Measurements from ENCODE around the gene SLC9A1.
"Not testable (repeated sequence)": the region's sequence is repeated elsewhere in the genome, so short reads cannot be mapped to it uniquely, and the experiment has no call there.

Gene SLC9A1

DNA sequence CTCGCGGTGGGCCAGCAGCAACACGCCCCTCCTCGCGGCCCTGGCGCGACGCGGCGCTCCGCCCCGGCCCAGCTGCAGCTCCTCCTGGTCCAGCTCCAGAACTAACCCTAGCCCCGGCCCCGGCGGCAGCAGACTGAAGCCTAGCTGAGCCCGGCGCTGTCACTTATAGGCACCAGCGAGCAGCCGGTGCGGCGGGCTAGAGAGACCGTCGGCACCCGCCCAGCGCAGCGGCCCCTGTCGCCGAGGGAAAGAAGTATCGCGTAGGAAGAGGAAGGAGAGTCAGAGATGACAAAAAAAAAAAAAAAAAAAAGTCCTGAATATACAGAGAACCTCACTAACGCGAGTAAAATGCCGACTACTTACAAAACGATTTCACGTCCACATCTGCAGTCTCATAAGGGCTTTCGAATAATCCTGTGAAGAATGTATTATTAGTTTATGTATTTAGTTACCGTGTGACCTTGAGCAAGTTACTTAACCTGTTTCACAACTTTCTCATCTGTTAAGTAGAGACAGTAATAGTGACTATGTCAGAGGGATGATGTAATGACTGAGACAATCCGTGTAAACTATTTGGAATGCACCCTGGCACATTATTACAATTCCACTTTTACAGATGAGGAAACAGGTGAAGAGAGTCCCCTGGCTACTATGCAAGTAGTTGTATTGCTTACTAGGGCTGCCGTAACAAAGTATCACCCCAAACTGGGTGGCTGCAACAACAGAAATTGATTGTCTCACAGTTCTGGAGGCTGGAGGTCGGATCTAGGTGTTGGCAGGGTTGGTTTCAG is at the start of gene SLC9A1:
SLC9A1 (minus strand) TSS at position 135 of the 791 bp plus-strand sequence. CDS start 791 bp downstream, outside the sequence.
- DNase-seq = peak; percentile 98

DNA sequence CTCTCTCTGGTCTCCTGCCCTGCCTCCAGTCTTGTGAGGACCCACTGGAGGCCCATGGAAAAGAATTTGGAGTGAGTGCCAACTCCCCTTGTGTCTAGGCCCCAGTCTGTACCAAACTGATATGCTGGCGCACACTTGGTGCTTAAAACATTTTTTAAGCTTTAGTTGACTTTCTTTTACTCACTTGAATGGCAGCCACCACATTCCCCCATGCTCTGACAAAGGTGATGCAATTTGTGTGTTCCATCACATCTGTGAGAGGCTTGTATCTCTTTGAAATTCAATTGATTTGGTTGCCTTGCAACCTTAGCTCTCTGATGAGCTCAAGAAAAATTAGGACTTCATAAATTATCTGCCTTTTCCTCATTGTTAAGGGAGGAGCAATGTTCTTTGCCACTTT is 49.0 kb upstream of the SLC9A1 start:
- DNase-seq = no peak

DNA sequence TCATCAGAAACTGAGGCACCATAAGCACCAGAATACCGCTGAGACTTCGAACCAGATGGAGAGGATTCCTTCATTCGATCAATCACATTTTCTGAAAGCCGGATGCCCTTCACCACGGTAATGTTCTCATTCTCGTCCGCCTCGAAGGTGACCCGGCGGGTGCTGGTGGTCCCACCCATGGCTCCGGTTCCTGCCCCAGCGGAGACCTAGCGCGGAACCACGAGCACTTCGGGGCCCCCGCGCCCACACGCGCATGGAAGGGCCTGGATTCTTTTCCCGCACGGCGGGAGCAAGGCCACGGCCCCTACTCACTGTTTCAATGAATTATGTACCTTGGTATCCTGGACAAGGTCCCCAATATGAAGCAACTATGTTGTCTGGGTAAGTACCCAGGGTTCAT is 46.4 kb upstream of the SLC9A1 start:
- no peak for DNase-seq

DNA sequence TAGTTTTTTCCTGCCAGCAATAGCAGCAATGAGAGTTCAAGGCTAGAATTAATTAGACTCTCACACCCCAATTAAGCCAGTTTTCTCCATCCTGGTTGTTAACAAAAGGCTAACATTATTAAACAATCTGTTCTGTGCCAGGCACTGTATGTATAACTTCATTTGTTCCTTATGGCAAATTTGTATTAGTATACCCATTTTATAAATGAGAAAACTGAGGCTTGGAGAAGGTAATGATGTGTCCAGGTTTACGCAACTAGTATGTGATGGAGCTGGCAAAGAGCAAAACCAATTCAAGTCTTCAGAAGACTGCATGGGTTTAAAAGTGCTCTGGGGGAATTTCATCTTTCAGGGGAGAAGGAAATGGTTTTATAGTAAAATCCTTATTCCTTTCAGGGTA is 38.3 kb upstream of the SLC9A1 start:
- DNase-seq = no peak

DNA sequence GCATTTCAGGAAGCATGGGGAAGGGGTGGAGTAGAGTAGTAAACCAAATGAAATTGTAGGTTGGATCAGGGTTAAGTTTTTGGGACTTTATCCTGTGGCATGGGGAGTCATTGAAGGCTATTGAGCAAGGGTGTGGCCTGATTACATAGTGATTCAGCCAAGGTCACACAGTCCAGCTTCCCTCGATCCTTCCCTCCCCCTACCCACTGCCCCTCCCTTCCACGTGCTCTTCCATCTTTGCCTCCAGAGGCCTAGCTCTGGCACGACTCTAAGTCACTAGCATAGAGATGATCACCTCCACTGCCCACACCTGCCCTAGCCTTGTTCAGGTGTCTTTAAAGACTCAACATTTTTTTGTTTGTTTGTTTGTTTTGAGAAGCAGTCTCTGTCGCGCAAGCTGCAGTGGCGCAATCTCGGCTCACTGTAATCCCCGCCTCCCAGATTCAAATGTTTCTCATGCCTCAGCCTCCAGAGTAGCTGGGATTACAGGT is 37.2 kb upstream of the SLC9A1 start:
- no peak for DNase-seq

DNA sequence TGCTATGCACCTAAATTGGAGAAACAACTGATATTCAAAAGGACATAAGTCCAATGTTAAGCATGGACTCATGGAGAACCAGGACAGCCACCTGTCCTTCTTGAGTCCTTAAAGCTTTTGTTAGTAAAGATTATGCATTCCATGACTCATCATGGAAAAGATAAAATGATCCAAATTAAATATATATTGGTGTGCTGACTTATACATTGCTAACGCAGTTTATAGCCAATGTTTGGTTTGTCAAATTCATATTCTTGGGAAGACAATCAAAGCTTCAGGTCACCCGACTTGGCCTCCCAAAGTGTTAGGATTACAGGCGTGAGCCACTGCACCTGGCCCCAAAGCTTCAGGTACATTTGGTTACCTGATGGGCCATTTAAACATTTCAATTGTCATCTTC is 29.7 kb upstream of the SLC9A1 start:
- not testable (repeated sequence) for DNase-seq

DNA sequence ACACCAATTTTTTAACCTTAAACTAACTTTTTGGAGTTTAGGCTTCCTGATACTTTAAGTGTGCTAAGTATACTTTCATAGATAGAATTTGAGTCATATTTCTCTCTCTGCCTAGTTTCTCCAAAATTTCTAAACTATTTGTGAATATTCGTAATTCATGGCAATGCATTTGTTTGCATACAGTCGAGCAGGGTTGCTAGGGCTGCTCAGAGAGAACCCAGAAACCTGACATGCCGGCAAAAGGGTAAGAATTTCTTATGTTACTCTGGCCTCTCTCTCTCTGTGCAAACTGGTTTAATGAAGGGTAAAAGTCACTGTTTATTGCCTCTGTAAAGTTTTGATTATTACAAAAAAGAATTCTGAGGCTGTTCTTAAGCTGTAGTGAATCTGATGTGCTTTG is 25.1 kb upstream of the SLC9A1 start:
- DNase-seq = no peak

DNA sequence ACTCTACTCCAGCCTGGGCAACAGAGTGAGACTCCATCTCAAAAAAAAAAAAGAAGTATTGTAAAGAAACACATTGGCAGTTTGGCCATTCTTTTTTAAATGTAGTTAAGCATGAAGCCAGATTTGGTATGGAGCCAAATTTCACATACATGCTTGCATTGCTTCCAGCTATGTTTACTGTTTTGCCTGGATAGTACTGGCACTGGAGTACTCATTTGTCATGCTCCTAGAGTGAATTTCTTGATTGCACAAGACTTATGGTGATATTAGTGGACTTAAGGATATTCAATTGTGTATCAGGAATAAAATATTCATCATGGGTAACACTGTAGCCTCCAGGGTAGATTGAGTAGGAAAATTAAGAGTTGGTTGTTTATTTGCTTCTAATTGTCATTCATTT is 24.5 kb upstream of the SLC9A1 start:
- DNase-seq = no peak

DNA sequence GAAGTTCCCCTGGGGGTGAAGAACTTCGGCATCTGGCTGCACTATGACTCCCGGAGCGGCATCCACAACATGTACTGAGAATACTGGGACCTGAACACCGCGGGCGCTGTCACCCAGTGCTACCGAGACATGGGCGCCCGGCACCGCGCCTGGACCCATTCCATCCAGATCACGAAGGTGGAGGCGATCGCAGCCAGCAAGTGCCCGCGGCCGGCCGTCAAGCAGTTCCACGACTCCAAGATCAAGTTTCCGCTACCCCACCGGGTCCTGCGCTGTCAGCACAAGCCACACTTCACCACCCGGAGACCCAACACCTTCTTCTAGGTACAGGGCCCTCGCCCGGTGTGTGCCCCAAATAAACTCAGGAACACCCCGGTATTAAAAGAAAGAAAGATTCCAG is 22.0 kb upstream of the SLC9A1 start:
- no peak for DNase-seq

DNA sequence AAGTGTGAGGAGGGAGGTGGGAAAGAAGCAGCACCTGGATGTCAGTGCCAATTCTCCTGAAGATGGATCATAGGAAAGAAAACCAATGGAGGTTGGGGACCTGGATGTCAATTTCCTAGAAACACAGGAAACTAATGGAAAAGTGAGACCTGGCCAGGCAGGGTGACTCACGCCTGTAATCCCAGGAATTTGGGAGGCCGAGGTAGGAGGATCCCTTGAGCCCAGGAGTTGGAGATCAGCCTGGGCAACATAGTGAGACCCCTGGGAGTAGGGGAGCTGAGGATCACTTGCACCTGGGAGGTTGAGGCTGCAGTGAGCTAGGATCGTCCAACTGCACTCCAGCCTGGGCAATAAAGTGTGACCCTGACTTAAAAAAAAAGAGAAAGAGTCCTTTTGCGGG is 21.4 kb upstream of the SLC9A1 start:
- no peak for DNase-seq

DNA sequence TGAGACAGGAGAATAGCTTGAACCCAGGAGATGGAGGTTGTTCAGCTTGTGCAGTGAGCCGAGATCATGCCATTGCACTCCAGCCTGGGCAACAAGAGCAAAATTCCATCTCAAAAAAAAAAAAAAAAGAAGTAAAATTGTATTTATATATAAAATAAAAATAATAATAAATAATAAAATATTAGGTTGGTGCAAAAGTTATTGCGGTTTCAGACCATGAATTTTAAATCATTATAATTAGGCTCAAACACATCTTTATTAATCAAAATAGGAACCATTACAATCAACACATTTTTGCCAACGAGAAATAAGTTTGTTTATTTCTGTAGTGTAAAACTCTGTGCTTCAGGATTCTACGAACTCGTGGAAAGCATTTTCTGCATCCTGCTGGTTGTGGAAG is 18.1 kb upstream of the SLC9A1 start:
- not testable (repeated sequence) for DNase-seq

DNA sequence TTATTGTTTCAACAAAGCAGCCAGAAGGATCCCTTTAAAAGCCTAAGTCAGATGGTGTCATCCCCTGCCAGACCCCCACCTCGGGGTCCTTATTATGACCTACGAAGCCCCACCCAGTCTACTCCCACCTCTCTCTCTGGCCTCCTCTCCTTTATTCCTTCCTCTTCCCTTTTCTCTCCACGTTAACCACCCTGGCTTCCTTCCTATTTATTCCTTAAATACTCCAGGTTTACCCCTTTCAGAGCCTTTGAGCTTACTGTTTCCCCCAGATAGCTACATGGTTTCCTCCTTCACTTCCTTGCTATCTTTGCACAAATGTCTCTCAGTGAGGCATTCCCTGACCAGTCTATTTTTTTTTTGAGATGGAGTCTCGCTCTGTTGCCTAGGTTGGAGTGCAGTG is 12.0 kb upstream of the SLC9A1 start:
- no peak for DNase-seq

DNA sequence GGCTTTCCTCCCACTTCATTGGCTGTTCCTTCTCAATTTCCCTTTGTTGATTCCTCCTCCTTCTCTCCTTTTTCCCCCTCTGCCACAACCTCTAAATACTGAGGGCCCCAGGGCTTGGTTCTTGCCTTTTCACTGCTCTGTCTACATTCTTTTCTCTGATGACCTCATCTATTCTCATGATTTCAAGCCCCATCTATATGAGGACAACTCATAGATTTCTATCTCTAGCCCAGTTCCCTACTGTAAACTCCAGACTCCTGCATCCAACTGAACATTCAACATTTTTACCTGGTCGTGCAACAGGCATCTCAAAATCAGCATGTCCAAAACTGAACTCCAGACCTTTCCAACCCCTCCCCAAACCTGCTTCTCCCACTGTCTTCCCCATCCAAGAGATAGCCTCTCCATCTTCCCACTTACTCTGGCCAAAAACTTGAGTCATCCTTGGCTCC is 11.5 kb upstream of the SLC9A1 start:
- DNase-seq = no peak

DNA sequence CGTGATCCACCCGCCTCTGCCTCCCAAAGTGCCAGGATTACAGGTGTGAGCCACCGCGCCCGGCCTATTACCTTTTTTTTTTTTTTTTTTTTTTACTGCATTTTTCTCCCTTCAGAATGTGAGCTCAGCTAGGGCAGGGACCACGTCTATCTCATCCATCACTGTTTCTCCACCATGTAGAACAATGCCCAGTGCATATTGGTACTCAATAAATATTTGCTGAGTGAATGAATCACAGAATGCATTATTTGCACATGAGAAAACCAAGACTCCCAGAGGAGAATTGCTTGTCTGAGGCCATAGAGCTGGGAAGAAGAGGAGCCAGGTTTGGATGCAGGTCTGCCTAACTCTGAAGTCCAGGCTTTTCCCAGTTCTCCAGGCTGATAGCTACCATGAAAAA is 8.2 kb upstream of the SLC9A1 start:
- DNase-seq = no peak

DNA sequence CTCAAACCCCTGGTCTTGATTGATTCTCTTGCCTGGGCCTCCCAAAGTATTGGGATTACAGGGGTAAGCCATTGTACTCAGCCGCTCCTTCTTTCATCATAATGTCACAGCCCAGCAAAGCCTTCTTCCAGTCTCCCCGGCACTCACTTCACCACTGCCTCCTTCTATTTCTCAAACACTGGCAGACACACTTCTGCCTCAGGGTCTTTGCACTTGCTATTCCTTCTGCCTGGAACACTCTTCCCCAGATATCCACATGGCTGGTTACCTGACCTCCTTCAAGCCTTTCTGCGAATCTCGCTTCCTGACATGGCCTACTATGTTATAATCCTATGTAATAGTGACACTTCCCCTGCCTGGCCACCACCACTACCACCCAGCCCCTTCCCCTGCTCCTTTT is 7.2 kb upstream of the SLC9A1 start:
- DNase-seq = no peak

DNA sequence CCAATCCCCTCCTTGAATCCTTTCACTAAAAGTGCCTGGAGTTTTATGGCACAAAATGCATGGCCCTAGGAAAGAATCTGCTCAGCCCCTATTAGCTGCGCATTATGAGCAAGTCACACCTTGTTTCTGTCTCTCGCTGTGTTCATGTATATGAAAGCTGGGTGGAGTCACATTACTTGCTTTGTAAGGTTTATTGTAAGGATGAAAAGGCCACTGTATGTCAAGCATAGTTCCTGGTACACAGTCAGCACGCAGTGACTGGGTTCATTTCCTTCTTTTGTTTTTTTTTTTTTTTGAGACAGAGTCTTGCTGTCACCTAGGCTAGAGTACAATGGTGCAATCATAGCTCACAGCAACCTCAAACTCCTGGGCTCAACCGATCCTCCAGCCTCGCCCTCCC is 6.7 kb upstream of the SLC9A1 start:
- no peak for DNase-seq

DNA sequence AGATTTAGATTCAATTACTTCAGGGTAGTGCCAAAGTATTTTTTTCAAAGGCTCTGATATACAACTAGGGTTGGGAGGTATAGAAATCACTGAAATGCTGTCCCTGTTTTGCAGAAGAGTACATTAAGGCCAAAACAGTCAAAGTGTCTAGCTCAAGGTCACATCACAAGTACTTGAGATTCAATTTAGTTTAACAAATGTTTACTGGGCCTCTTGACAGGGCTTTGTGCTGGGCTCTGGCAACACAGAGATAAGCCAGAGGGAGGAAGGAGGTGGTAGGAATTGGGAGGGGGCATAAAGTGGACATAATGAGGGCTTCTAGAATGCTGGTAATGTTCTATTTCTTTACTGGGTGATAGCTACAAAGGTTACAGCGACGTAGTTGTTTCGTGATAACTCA is 2.3 kb upstream of the SLC9A1 start:
- DNase-seq = no peak

DNA sequence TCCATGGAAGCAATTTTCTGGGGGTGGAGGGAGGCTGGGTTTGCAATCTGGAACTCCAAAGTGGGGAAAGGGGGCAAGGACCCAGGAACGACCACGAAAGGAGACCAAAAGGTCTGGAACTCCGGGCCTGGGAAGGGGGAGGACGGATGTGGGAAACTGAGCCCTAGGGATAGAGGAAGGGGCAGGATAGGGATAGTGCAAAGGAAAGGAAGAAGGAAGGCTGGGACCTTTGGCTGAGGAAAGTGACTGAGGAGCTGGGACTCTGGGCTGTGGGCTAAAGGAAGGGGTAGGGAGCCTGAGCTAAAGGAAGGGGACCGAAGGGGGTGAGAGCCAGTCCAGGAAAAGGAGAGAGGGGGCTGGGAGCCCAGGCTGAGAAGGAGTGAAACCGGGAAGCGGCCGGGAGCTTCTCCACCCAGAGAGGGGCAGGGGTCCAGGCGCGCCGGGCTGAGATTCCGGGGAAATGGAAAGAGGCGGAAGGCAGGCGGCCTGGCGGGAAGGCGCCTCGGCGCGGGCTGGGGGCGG is 395 bp downstream of the SLC9A1 start:
- DNase-seq = no peak

DNA sequence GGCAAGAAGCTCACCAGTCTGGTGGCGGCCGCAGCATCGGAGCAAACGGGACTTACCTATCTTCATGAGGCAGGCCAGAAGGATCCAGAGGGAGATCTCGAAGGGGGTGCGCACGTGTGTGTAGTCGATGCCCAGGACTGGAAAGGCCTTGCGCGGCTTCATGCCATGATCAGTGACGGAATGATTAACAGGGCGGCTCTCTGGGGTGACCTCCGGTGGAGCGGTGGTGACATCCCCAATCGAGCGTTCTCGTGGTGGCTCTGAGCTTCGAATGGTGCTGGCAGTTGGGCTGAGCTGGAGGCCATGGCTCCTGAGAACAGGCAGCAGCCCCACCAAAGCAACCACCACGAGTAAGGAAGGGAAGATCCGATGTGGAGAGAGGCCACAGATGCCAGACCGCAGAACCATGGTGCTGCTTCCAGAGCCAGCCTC is 982 bp downstream of the SLC9A1 start:
- no peak for DNase-seq

DNA sequence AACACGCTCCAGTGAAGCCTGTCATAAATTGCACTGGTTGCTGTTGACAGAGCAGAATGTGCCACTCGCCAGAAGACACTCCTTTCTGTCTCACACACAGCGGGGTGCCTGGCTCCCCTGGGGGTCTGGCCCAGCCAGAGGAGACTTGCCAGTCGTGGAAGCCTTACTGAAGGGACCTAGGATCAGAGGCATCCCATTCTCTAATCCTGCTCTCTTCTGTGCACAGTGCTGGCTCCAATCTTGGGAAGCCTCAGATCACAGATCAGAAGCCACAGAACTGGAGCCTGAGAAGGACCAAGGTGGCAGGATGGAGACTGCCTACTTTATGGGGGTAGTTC is 1.4 kb downstream of the SLC9A1 start:
- DNase-seq = no peak

DNA sequence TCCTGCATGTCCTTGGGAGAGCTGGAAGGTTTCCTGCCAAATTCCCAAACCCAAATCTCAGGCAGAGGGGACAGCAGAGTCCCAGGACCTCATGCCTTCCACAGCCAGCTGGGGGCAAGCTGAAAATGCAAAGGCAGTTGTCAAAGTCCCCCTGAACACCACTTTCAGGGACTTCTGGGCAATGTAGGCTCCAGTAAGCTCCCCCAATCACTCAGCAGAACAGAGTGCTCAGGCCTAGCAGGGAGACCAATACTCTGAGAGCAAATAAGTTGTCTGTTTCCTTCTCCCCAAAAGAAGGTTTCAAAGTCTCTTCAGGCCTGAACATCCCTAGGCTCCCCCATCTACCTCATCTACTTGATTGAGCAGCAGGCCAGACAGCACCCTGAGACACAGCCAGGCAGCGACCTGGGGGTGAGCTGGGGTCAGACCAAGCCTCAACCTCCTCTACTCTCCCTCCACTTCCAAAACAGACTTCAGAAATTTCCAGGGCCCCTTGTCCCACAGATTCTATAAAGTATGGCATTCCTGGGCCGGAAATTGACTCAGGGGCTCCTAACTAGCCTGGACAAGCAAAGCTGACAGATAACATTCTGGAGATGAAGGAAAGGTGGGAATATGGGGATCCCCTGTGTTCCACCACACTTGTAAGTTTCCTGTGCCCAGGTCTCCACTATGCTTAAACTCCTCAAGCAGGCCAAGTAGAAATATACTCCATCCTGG is 1.9 kb downstream of the SLC9A1 start:
- no peak for DNase-seq

DNA sequence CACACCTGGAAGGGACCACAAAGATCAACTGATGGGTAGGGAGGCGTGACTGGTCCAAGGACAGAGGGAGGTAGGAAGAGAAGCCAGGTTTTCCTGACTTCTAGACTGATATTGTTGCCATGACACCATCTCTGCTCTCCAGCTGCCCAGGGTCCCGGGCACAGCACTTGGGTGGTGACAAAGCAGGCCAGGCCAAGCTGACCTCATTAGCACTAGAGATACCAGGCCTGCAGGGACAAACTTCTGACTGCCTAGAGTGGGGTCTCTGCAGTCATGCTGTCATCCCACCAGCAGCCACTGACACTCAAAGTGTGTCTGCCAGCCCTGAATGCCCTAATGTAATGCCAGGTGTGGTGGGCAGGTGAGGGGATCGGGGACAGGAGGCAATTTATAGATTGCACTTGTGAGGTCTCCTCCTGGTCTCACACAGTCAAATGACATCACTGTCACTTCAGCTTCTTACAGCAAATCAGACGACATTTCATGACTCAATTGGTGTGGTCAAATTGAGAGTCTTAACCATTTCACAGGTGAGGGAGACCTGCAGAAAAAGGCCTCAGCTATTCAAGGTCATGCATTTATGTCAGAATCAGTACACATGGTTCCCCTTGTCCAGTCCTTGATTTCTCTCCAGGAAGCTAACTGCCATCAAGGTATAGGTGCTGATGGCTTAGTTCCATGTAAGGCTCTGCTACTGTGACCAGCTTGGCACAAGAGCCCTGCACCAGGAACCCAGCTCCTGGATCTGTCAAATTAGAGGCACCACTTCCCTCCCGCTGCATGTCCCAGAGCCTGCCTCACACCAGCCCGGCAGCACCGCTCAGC is 2.7 kb downstream of the SLC9A1 start:
- no peak for DNase-seq

DNA sequence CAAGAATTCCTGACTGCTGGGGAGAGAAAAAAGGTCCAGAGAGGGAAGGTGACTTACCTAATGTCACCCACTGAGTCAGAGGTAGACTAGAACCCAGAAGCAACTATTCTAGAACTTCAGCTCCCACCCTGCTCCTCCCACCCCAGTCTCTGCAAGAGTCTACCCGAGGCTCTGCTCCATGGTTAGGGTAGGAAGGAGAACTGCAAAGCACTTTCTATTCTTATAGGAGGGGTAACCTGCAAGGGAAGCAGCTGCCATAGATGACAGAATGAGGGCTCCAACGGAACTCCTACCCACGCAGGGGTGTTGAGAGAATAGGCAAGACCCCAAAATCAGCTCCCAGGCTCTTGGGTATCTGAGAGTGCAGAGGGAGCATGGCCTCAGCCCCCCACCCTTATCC is 4.3 kb downstream of the SLC9A1 start:
- no peak for DNase-seq
